Large intestine (tissue), 3 donors: Measurements from ENCODE around the gene ZRANB1. TPM values are rescaled to one million over a fixed set of nuclear protein-coding genes. Genes with fewer than 3 reads are reported as not detected.

ENCODE experiments used
- DNase-seq, 2 donors: peaks; one replicate each; pipeline versions ENCODE4 v3.0.0 to v3.0.0-alpha.2; 2013
- H3K27ac ChIP-seq: one replicate; pipeline ENCODE4 v1.5.1; 2013; ENCODE audit warnings: low read length
- H3K27me3 ChIP-seq: 2 replicates; pipeline ENCODE4 v1.6.1; 2013; ENCODE audit warnings: low read length; ENCODE audit not compliant: control insufficient read depth, insufficient read depth
- H3K36me3 ChIP-seq: 2 replicates; pipeline ENCODE4 v1.6.1; 2013; ENCODE audit warnings: low read length; ENCODE audit not compliant: control insufficient read depth, insufficient read depth
- H3K4me1 ChIP-seq: one replicate; pipeline ENCODE4 v1.6.1; 2013; ENCODE audit warnings: low read length; ENCODE audit not compliant: control insufficient read depth, insufficient read depth
- H3K4me3 ChIP-seq: one replicate; pipeline ENCODE4 v1.5.1; 2013; ENCODE audit warnings: low read length
- H3K9me3 ChIP-seq: one replicate; pipeline ENCODE4 v1.6.1; 2013; ENCODE audit warnings: mild to moderate bottlenecking, low read depth, low read length, moderate library complexity; ENCODE audit not compliant: control insufficient read depth
- WGBS: methylation state at CpG from one replicate; pipeline ENCODE4 v1.1.5; 2013; ENCODE audit warnings: low lambda C conversion rate; ENCODE audit not compliant: insufficient coverage; 5-methylcytosine and 5-hydroxymethylcytosine counted together
- polyA plus RNA-seq: library from polyadenylated mRNA; unstranded; fragments of 120-200 nt; gene quantifications from one replicate; pipeline ENCODE4 v1.2.1, GENCODE V29; 2013

The ZRANB1 gene
- polyA plus RNA-seq, 1 donor: 17.4 TPM

DNA sequence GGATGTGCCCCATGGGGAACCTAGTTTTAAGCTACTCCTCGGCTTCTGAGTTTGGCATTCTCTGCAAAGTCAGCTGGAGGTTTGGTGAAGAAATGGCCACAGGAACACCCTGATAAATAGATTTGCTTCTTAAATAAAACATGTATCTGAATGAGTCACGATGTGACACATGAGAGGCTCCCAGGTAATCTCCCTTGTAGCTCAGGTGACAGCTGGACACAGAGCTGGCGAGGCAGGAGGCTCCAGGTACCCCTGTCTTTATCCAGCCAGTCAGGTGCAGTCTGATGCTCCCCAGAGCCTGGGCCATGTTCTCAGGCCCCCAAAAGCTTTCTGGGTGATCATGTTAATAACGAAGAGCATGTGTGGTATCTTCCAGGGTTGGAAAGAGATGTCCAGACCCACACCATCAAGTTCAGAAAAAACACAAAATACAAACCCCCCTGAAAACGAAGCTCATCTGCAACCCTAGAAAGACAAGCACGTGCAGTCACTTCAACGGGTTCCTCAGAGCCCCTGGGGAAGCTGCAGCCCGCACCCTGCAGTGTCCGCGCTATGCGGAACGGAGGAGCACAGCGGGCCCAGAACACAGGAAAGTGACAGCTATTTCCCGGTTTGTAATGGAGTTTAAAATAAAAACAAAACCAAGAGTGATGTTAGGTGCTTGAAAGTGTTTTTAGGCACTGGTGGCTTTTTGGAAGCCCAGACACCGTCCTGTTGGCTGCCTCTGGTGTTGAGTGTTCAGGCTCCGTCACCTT is 69.4 kb downstream of the ZRANB1 start:
- DNase-seq: no peak
- Histone ChIP-seq H3K4me3 (no peak overlapping the region), H3K4me1 (peaks cover 27% of the 10 kb centered on the region), H3K9me3 (no peaks in the 10 kb centered on the region), H3K36me3 (peaks cover 57% of the 10 kb centered on the region), H3K27ac (no peak overlapping the region), H3K27me3 (no peaks in the 10 kb centered on the region)
- WGBS: 100% methylated on average over 1 of the region's 16 CpGs

DNA sequence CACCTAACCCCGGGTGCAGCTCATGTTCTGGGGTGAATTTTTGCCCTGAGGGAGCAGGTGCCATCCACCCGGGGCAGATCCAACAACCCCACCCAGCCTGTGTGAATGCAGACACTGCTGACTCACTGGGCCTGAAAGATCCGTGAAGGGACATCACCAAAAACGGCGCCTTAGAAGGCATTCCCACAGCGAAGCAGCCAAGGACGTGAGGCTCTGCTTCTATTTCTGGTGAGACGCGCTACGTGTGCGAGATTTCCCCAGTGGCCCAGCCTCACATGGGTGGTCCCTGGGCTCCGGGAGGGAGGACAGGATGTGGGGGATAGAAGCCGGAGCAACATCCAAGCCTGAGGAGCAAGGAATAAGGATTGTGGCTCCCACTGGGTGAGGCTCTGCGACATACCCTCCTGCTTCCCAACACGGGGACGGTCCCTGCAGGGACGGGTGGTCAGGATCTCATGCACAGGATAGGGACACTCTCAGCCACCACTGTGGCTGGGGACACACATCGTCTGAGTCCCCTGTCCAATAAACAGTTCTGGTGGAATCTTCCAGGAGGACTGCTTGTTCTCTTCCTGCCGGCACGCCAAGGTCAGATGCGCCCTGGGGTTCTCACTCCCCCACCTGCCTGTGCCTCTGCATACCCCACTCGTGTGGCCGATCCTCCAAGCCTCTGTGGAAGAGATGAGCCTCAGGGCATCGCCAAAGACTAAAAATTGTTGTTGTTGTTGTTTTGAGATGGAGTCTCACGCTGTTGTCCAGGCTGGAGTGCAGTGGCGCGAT is 70.2 kb downstream of the ZRANB1 start:
- peak in 1 of 2 donors; percentile 25 for DNase-seq
- Histone ChIP-seq H3K9me3 (no peaks in the 10 kb centered on the region), H3K4me3 (no peak overlapping the region), H3K36me3 (peaks cover 57% of the 10 kb centered on the region), H3K4me1 (peaks cover 27% of the 10 kb centered on the region), H3K27ac (no peak overlapping the region), H3K27me3 (no peaks in the 10 kb centered on the region)
- WGBS: 80% methylated on average over 1 of the region's 27 CpGs

DNA sequence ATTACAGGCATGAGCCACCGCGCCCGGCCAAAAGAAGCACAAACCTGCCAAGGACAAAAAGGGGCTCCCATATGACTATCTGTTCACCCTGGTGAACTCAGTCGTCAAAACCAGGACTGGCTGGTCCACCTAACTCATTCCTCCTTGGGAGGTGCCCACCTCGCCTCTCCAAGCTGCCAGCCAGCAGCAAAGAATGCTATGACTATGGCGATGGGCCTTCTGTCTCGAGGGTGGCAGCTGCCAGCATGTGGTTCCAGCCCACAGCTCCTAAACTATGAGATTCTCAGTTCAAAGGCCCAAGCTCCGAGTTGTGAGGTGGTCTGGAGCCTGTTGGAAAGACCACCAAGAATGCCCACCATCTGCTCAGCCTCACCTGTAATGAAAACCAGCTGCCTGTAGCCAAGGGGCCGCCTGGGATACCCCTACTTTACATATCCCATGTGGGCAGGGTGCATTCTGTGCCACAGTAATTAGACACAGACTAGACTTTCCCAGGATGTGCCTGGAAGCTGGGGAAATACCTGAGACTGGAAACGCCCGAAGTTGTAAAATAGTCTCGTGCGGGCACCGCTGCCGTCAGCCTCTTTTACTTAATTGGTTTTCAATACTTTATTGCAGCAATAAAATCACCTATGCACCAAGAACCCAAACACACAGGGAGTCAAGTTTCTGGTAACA is 71.1 kb downstream of the ZRANB1 start:
- Histone ChIP-seq H3K27me3 (no peaks in the 10 kb centered on the region), H3K36me3 (peaks cover 61% of the 10 kb centered on the region), H3K9me3 (no peaks in the 10 kb centered on the region), H3K4me3 (no peak overlapping the region), H3K27ac (no peak overlapping the region), H3K4me1 (peaks cover 27% of the 10 kb centered on the region)
- peak in 1 of 2 donors; percentile 62 for DNase-seq
- no CpG with 5 or more reads among the region's 15 CpGs for WGBS

GRCh38 chr10:125013529-125013872 is 71.6 kb downstream of the ZRANB1 start:
- no peak for DNase-seq
- Histone ChIP-seq H3K27me3 (no peaks in the 10 kb centered on the region), H3K36me3 (peaks cover 58% of the 10 kb centered on the region), H3K27ac (no peak overlapping the region), H3K9me3 (no peaks in the 10 kb centered on the region), H3K4me1 (peaks cover 26% of the 10 kb centered on the region), H3K4me3 (no peak overlapping the region)
- no CpG with 5 or more reads among the region's 7 CpGs for WGBS

- H3K4me3 ChIP-seq: no peak overlapping the region
- H3K4me1 ChIP-seq: peaks cover 18% of the 10 kb centered on the region
- peaks cover 58% of the 10 kb centered on the region for H3K36me3 ChIP-seq
- no CpG with 5 or more reads among the region's 20 CpGs for WGBS
- H3K27me3 ChIP-seq: no peaks in the 10 kb centered on the region
- H3K27ac ChIP-seq: no peak overlapping the region
- no peak for DNase-seq
- H3K9me3 ChIP-seq: no peaks in the 10 kb centered on the region
Measured at GRCh38 chr10:125014086-125014830, 72.3 kb downstream of the ZRANB1 start.

- no peak overlapping the region for H3K27ac ChIP-seq
- WGBS: no CpG with 5 or more reads among the region's 19 CpGs
- H3K9me3 ChIP-seq: no peaks in the 10 kb centered on the region
- H3K27me3 ChIP-seq: no peaks in the 10 kb centered on the region
- H3K4me1 ChIP-seq: peaks cover 14% of the 10 kb centered on the region
- peaks cover 61% of the 10 kb centered on the region for H3K36me3 ChIP-seq
- no peak overlapping the region for H3K4me3 ChIP-seq
- DNase-seq: no peak
Measured at GRCh38 chr10:125014836-125015355, 73.0 kb downstream of the ZRANB1 start.

DNA sequence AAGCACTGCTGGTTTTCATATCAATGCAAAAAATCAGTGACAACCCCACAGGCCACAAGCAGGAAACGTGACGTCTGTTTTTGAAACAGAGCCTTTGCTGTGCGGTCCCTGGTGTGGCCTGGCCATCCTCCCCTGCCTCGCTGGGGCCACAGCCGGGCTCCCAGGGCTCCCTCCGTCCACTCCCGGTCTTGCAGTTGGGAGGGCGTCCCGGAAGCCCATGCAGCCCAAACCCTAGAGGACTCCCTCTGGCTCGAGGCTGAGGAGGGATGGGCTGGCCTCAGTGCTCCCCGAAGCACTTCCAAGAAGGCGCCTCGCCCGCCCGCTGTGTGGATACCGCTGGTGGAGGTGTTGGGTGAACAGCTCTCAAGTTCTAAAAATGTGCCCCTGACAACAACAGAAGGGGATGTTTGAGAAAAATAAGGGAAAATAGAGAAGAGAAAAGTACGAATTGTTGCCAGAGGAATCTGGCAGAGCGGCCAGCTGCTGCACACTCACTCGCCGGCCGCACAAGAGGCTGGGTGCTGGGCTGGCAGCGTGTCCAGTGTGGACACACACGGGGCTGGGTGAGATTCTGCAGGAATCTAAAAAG is 73.5 kb downstream of the ZRANB1 start:
- DNase-seq: no peak
- no CpG with 5 or more reads among the region's 23 CpGs for WGBS
- no peak overlapping the region for H3K27ac ChIP-seq
- H3K4me1 ChIP-seq: peaks cover 13% of the 10 kb centered on the region
- no peak overlapping the region for H3K4me3 ChIP-seq
- no peaks in the 10 kb centered on the region for H3K27me3 ChIP-seq
- H3K36me3 ChIP-seq: peaks cover 63% of the 10 kb centered on the region
- H3K9me3 ChIP-seq: no peaks in the 10 kb centered on the region

DNA sequence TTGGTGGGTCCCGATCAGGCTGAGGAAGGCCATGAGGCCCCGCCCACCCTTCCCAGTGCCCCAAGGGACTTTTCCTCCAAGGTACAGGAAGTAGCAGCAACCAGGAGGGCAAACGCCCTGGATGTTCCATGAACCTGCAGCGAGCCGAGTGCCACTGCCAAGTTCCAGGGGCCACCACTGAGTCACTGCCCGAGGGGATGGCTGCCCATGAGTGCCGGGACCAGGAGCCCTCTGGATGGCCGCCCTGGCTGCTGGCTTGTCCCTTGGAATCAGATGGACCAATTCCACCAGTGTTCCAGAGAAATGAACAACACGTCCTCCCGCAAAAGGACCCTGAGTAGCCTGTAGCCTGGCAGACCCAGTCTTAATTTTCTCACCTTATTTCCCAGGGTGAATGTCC is 74.2 kb downstream of the ZRANB1 start:
- Histone ChIP-seq H3K36me3 (peaks cover 69% of the 10 kb centered on the region), H3K9me3 (no peaks in the 10 kb centered on the region), H3K27ac (no peak overlapping the region), H3K4me3 (no peak overlapping the region), H3K27me3 (no peaks in the 10 kb centered on the region), H3K4me1 (peaks cover 13% of the 10 kb centered on the region)
- no peak for DNase-seq
- no CpG with 5 or more reads among the region's 10 CpGs for WGBS

GRCh38 chr10:125016611-125017202 is 74.8 kb downstream of the ZRANB1 start:
- Histone ChIP-seq H3K4me3 (no peak overlapping the region), H3K27me3 (no peaks in the 10 kb centered on the region), H3K36me3 (peaks cover 66% of the 10 kb centered on the region), H3K9me3 (no peaks in the 10 kb centered on the region), H3K27ac (peak overlapping the region; percentile 30), H3K4me1 (peaks cover 12% of the 10 kb centered on the region)
- DNase-seq: peak in 1 of 2 donors; percentile 25
- WGBS: no CpG with 5 or more reads among the region's 14 CpGs
